ENCODE measurements around the gene PRM3.
"Not testable (repeated sequence)": the region's sequence is repeated elsewhere in the genome, so short reads cannot be mapped to it uniquely, and the experiment has no call there.

The PRM3 gene

DNA sequence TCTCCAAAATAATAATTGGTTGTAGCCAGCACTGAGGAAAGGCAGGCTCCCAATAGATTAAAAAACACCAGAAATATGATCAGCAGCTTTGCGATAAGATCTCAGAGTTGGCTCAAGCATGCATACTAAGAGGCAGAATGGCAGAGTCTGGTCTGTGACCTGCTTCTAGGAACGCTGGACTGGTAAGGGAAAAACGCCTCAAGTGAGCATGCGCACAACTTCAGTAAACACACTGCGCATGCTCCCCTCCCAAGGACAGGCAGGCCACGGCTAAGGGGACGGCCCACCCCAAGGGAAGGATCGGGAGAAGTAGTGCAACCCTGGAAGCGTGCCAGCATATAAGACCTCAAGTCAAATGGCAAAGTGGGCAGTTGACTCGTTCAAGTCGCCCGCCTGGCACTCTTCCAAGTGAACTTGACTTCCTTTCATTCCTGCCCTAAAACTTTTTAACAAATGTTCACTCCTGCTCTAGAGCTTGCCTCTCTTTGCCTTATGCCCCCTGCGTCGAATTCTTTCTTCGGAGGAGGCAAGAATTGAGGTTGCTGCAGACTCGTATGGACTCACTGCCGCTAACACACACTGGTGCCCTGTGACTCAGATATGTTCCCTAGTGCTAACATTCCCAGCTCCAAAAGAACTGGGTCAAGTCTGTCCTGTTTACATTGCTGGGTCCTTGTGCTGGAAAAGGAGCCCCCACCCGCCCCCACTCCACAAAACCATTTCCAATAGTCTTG, 30.1 kb upstream of the PRM3 start:
- DNase-seq = no peak

DNA sequence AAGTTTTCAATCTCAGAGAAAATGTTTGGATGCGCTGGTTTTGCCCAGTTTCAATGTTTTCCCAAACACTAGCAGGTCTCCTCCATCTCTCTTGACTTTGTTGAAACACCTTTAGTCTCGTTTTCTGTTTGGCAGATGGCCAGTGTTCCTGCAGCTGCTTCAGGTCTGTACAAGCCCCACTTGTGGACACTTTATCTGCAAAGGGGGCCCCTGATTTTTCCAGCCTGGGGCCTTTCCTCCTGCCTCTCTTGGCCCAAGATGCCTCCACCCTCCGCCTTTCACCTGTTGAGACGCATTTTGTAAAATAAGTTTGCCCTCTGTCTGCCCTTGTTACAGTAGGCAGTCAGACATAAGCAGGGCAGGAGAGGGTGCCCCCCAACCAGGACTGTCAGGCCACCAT, 29.5 kb upstream of the PRM3 start:
- no peak for DNase-seq

DNA sequence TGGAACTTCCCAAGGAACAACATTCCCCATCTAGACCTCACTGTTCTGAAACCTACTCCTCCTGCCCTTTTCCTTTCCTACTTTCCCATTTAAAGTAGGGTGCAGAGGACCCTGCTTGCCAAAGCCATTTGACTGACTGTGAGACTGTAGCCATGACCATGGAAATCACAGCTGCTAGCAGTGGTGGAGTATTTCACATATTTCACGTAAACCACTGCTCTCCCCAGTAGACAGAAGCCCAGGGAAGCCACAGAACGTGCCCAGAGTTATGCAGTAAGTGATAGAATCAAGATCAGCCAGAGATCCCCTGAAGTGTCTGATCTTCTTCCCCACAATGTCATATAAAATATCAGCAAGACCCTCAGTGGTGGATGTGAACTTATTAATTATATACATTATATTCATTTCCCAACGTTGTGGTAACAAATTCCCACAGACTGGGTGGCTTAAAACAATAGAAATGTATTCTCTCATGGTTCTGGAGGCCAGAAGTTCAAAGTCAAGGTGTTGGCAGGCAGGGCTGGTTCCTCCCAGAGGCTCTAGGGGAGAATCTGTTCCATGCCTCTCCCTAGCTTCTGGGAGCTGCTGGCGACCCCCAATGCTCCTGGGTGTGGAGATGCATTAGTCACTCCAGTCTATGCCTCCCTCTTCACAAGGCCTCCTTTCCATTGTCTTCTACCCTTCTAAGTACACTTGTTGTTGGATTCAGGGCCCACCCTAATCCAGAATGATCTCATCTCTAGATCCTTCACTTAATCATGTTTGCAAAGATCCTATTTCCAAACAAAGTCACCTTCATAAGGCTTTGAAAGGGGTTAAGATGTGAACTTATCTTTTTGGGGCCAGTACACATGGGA, 28.4 kb upstream of the PRM3 start:
- DNase-seq = no peak

DNA sequence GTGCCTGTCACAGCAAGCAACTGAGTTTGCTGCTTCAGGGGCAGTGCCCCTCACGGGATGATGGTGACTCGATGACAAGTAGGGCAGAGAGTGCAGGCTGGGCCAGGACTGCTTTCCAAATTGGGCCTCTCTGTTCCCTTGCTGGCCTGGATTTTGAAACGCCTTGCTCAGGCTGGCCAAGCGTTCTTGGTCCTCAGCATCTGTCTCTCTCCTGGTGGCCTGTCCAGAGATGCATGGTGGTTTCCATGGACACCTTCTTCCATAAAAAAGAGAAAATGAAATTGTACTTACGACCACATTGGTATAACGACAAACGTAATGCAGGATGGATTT, 27.1 kb upstream of the PRM3 start:
- no peak for DNase-seq

DNA sequence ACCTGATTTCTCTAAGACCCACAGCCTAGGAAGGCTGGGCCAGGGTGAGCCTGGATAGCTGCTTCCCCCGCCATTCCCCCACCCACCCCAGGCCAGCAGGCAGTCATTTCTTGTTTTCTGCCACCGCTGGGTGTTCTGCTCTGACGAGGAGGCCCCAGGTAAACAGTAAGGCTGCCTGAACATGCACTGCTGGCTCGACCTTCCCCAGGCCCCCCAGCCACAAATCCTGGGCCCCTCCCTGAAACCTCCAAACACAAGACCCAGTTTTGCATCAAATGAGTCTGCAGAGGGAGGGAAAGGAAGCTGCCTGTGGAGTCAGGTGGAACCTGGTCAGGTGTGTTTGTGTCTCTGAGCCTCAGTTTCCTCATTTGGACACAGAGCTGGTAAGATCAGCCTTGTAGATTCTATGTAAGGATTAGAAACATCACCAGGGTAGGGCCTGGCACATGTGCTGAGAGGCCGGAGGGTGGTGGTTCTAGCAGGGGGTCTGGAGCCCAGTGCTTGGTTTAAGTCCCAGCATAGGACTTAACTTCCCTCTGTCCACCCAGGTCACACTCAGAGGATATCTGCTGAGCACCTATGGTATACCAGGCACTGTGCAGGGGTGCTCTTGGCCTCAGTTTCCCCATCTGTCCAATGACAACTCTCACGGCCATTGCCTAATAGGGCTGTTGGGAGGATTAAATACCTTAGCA, 26.6 kb upstream of the PRM3 start:
- no peak for DNase-seq

DNA sequence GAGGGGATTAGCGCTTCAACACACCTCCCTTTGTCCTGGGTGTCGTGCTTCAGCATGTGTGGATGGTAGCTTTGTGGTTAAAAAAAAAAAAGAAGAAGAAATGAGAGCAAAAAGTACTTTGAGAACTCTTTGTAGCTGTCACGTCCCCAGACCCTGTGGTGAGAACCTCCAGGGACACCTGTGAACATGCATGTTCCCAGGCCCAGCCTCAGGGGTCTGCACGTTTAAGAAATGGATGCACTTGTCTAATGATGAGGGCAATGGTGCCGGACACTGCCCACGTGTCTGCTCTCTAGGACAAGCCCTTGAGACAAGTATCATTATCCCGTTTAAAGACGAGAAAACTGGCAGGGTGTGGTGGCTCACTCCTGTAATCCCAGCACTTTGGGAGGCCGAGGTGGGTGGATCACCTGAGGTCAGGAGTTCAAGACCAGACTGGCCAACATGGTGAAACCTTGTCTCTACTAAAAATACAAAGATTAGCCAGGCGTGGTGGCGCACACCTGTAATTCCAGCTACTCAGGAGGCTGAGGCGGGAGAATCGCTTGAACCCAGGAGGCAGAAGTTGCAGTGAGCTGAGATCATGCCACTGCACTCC, 25.6 kb upstream of the PRM3 start:
- not testable (repeated sequence) for DNase-seq

DNA sequence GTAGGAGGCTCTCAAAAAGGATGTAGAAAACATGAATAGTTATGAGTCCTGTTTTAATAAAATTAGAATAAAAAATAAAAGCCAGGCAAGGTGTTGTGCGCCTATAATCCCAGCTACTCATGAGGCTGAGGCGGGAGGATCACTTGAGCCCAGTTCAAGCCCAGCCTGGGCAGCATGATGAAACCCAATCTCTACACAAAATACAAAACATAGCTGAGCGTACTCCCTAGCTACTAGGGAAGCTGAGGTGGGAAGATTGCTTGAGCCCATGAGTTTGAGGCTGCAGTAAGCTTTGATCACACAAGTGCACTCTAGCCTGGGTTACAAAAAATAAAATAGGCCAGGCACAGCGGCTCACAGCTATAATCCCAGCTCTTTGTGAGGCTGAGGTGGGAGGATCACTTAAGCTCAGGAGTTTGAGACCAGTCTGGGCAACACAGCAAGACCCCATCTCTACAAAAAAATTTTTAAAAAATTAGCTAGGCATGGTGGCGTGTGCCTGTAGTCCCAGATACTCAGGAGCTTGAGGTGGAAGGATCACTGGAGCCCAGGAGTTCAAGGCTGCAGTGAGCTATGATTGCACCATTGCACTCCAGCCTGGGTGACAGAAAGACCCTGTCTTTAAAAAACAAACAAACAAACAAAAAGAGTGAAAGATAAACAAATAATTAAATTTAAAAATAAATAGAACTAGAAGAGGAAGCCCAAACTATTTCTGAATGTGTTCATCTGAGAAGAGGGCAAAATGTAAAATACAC, 24.9 kb upstream of the PRM3 start:
- DNase-seq = no peak

DNA sequence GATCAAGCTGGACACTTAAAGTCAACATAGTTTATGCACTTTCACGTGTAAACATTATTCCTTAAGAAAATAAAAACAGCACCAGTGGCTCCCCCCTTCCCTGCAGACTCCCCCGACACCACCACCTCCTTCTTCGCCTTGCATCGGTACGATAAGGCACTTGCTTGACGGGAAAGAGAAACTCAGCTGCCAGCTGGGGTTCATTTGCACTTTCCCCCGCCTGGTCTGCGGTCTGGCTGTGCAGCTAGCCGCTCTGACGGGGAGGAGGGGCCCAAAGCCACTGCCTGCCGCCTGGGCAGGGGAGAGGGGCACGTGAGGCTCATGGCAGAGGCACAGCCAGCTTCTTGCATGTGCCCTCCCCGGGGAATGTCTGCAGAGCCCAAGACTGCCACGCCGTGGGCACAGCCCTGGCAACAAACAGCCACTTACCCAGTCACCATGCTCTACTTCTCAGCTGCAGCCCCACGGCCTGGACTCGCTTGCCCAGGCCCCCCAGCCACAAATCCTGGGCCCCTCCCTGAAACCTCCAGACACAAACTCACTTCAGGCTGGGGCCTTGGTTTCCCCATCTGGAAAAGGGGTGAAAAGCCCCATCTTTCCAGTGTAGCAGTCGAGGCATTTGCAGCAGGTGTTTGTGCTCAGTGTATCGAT, 24.2 kb upstream of the PRM3 start:
- DNase-seq = peak; percentile 62

DNA sequence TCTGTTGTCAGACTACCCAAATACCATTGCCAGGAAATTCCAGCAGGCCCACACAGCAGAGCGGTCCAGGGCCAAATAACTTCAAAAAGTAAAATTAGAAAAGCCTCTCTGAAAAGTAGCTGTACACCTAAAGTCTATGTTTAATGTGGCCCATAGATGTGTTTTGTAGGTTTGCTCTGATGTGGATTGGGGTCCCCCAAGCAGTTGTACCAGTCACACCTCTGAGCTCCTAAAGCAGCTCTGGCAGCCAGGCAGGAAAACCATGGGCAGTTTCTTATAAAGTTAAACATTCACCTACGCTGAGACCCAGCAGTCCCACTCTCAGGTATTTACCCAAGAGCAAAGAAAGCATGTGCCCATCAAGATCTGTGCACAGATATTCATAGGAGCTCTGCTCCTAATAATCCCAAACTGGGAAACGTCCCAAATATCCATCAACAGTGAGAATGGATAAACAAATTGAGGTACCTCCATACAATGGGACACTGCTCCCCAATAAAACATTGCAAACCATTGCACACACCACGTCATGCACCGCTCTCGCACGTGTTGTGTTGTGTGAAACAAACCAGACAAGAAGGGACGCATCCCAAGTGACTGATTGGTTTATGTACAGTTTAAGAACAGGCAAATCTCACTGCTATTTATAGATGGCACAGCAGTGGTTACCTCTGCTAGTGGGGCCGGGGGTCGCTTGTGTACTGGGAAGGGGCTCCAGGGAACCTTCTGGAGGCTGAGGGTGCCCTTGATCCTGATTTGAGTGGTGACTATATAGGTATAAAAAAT, 23.5 kb upstream of the PRM3 start:
- no peak for DNase-seq

DNA sequence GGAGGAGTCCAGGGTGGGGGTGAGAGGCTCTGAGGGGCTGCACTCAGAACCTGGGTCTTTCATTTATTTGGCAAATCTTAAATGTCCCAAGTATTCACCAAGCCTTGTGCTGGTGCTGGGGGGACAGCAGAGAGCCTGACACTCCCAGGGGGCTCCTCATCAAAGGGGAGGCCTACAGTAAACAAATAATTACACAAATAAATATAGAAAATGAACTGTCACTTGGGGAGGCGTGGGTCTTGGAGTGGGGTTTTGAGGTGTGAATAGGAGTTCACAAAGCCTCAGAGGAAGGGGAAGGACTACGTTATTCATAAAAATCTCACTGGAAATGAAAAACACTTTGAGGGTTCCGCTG, 22.9 kb upstream of the PRM3 start:
- no peak for DNase-seq

DNA sequence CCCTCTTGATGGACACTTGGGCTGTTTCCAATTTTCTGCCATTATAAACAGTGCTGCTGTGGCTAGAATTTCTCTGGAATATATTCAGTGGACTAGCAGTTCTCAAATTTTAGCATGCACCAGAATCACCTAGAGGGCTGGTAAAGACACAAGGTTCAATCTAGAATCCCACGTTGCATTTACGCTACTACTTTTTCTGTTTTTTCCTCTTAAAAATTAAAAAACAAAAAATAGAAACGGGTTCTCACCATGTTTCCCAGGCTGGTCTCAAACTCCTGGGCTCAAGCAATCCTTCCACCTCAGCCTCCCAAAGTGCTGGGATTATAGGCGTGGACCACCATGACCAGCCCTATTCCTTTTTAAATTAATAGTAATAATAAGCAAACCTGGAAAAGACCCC, 22.2 kb upstream of the PRM3 start:
- no peak for DNase-seq

DNA sequence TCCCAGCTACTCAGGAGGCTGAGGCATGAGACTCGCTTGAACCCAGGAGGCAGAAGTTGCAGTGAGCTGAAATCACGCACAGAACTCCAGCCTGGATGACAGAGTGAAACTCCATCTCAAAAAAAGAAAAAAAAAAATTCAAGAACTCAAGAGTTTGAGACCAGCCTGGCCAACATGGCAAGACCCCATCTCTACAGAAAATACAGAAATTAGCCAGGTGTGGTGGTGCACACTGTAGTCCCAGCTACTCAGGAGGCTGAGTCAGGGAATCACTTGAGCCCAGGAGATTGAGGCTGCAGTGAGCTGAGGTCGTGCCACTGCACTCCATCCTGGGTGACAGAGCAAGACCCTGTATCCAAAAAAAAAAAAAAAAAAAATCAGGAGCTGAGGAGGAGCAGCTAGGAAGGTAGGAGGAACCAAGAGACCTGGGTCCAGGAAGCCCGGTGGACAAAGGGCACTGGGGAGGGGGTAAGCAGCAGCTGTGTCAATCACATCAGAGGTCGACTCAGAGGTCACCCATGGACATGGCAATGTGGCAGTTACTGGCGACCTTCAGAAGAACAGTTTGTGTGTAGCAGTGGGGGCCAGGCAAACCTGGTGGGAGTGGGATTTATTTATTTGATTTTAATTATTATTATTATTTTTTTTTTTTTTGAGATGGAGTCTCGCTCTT, 18.8 kb upstream of the PRM3 start:
- no peak for DNase-seq

DNA sequence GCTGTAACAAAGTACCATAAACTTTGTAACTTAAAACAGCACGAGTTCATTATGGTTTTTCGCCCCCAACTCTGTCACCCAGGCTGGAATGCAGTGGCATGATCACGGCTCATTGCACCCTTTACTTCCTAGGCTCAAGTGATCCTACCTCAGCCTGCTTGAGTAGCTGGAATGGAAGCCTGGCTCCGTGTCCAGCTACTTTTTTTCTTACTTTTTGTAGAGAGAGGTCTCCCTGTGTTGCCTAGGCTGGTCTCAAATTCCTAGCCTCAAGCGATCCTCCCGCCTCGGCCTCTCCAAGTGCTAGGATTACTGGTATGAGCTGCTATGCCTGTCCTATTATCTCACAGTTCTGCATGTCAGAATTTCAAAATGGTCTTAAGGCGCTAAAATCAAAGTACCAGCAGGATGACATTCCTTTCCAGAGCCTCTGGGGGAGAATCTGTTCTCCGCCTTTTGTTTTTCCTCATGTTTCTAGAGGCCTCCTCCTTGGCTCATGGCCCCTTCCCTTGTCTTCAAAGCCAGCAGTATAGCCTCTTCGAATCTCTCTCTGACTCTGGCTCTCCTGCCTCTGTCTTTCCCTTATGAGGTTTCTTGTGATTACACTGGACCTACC, 17.8 kb upstream of the PRM3 start:
- no peak for DNase-seq

DNA sequence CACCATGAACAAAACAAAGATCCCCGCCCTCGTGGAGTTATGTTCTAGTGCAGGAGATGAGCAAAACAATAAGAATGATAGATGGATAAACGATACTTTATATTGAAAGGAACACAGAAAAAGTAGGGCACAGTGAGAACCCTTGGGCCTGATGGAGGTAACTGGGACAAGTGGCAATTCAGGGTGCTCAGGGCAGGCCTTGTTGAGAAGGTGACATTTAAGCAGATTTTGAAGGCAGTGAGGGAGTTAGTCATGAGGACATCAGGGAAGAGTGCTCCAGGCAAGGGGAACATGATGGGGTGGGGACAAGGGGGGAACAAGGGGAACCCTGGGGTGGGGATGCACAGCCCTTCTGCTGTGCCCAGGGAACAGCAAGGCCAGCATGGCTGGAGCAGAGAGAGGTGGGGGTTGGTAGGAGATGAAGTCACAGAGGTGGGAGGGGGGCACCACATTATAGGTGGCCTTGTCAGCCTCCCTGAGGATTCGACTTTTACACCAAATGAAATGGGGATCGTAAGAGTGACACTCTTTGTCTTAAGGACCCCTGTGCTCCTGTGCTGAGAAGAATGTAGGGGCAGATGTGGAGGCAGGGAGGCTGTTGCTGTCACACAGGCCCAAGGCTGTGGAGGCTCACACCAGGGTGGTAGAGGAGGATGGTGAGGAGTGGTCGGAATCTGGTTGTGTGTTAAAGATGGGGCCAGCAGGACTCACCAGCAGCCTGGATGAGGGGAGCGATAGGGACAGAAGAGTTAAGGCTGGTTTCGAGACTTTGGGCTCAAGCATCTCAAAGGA, 16.9 kb upstream of the PRM3 start:
- DNase-seq = no peak

DNA sequence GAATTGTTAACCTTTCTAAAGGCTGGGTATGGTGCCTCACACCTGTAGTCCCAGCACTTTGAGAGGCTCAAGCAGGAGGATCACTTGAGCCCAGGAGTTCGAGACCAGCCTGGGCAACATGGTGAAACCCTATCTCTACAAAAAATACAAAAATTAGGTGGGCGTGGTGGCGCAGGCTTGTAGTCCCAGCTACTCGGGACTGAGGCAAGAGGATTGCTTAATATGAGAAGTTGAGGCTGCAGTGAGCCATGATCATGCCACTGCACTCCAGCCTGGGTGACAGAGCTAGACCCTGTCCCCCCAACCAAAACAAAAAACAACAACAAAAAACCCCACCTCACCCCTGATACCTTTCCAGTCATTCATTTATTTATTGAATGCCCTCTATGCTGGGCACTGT, 16.3 kb upstream of the PRM3 start:
- not testable (repeated sequence) for DNase-seq

DNA sequence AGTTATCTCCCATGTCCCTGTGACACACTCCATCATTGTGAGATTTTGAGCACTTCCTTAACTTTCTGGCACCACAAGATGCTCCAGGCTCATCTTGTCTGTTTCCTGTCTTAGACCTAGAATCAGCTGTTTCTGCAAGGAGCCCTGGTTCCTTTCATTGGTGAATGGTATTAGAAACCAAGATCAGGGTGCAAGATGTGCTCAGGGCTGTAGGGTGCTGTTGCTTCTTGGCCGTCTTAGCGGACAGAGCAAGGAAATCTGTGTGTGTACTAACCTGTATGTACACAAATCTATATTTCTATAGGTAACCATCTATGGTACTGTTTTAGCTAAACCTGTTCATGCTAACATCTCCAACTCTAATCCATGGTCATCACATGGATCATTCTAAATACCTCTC, 15.8 kb upstream of the PRM3 start:
- DNase-seq = no peak

DNA sequence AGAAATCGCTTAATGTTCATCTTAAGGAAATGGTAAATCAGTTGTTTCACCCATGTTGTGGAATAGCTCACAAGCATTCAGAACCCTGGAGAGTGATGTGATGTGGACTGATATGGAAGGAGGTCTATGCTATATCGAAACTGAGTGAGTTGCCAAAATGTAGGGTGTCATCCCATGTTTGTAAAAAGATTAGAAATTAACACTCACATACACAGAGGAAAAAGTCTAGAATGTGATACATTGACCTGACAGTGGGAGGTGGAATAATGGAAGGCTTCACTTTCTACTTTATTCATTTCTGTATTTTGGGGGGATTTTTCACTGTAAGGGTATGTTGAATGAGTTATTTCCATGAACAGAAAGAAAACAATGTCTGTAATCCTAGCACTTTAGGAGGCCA, 12.4 kb upstream of the PRM3 start:
- no peak for DNase-seq

DNA sequence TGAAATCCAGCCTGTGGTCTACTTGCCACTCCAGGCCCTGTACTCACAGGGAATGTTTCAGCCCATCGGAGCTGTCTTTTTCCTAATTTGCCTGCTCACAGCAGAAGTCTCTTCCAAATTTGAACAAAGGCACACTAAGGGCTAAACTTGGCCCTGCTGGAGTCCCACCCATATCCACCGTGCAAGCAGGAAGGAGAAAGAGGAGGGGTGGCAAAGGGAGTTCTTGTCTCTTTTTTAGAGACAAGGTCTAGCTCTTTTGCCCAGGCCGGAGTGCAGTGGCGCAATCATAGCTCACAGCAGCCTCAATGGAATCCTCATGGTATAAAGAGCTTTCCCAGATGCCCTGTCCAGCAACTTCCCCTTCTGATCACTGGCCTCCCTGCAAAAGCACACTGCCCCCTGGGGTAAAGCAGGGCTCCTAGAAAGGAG, 10.4 kb upstream of the PRM3 start:
- DNase-seq = no peak
